HL-60 (cell line): ENCODE data around the gene P2RX5.

Source experiments
- DNase-seq, 2 experiments: peaks; one replicate each; pipeline ENCODE4 v3.0.0-alpha.2; 2010 to 2020; ENCODE audit warnings: low read depth in 1 of 2, low spot score in 1 of 2
- H3K27ac ChIP-seq: fragments of 250-450 bp; sonication (Bioruptor Pico); replicated peaks from 2 replicates; pipeline ENCODE4 v1.5.1; 2020; ENCODE audit warnings: mild to moderate bottlenecking, moderate library complexity
- H3K27me3 ChIP-seq: fragments of 250-450 bp; sonication (Bioruptor Pico); 2 replicates; pipeline ENCODE4 v1.5.1; 2021; ENCODE audit warnings: mild to moderate bottlenecking, moderate library complexity; ENCODE audit not compliant: insufficient read depth, poor library complexity, severe bottlenecking
- H3K4me3 ChIP-seq: replicated peaks from 2 replicates; pipeline ENCODE4 v1.5.1; 2011; ENCODE audit warnings: mild to moderate bottlenecking, control low read depth, low read length; ENCODE audit not compliant: insufficient read depth
- CTCF ChIP-seq: IDR thresholded peaks from one replicate; pipeline ENCODE4 v1.5.1; 2011; ENCODE audit warnings: low read length, control low read depth, inconsistent platforms; ENCODE audit not compliant: insufficient read depth
- GABPA ChIP-seq: IDR thresholded peaks from 2 replicates; pipeline ENCODE4 v1.6.1; 2012; ENCODE audit warnings: low read depth
- POLR2AphosphoS5 ChIP-seq: IDR thresholded peaks from 2 replicates; pipeline ENCODE4 v1.6.1; 2012; ENCODE audit warnings: low read depth
- REST ChIP-seq: IDR thresholded peaks from 2 replicates; pipeline ENCODE4 v1.6.1; 2012; ENCODE audit warnings: low read depth; ENCODE audit not compliant: insufficient replicate concordance
- SPI1 ChIP-seq: IDR thresholded peaks from 2 replicates; pipeline ENCODE4 v1.6.1; 2012; ENCODE audit warnings: low read depth, mild to moderate bottlenecking, borderline replicate concordance

The P2RX5 gene

GRCh38 chr17:3665834-3666233, 30.1 kb downstream of the P2RX5 start:
- no peak overlapping the region for H3K4me3 ChIP-seq
- no peak for TF ChIP-seq REST
- H3K27ac ChIP-seq: no peak overlapping the region
- no peak for DNase-seq
- no peaks in the 10 kb centered on the region for H3K27me3 ChIP-seq

GRCh38 chr17:3663102-3664011, 32.6 kb downstream of the P2RX5 start:
- no peak for DNase-seq
- no peak overlapping the region for H3K27ac ChIP-seq
- TF ChIP-seq GABPA (no peak), POLR2AphosphoS5 (no peak), SPI1 (no peak), REST (no peak), CTCF (no peak)
- H3K4me3 ChIP-seq: no peak overlapping the region
- no peaks in the 10 kb centered on the region for H3K27me3 ChIP-seq

- Histone ChIP-seq H3K4me3 (no peak overlapping the region), H3K27ac (no peak overlapping the region), H3K27me3 (no peaks in the 10 kb centered on the region)
- TF ChIP-seq SPI1 (no peak), CTCF (no peak), REST (no peak), POLR2AphosphoS5 (no peak), GABPA (no peak)
- DNase-seq: no peak
Observed at GRCh38 chr17:3660311-3660891, 35.6 kb downstream of the P2RX5 start.
